T-helper 9 cell (primary cell): ENCODE results near the gene PPM1E.
"Not testable (repeated sequence)": the region's sequence is repeated elsewhere in the genome, so short reads cannot be mapped to it uniquely, and the experiment has no call there.

ENCODE experiments used
- DNase-seq: peaks from one replicate; pipeline ENCODE4 v3.0.0-alpha.2; 2020

Gene PPM1E

DNA sequence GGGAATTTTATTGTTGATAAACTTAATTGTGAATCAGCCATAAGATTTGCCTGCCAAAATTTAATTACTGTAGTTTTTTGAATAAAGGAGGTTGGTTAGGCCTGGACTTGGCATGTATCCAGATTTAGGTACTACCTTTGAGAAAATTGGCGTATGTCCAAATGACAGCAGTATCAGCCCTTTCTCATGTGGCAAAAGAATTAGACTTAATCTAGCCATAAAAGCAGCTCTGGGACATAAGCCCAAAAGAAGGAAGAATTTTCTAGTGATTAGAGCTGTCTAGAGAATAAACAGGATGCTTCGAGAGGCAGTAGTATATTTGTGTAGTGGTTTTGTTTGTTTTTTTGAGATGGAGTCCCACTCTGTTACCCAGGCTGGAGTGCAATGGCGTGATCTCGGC lies 27.7 kb downstream of the PPM1E start:
- no peak for DNase-seq

DNA sequence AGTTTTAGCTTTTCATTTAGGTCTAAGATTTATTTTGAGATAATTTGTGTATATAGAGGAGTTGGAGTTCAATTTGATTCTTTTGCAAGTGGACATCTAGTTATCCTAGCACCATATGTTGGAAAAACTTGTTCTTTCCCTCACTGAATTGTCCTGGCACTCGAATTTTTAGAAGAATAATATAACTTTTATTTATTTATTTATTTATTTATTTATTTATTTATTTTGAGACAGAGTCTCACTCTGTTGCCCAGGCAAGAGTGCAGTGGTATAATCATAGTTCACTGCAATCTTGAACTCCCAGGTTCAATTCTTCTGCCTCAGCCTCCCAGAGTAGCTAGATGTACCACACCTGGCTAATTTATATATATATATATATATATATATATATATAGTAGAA lies 29.4 kb downstream of the PPM1E start:
- no peak for DNase-seq

DNA sequence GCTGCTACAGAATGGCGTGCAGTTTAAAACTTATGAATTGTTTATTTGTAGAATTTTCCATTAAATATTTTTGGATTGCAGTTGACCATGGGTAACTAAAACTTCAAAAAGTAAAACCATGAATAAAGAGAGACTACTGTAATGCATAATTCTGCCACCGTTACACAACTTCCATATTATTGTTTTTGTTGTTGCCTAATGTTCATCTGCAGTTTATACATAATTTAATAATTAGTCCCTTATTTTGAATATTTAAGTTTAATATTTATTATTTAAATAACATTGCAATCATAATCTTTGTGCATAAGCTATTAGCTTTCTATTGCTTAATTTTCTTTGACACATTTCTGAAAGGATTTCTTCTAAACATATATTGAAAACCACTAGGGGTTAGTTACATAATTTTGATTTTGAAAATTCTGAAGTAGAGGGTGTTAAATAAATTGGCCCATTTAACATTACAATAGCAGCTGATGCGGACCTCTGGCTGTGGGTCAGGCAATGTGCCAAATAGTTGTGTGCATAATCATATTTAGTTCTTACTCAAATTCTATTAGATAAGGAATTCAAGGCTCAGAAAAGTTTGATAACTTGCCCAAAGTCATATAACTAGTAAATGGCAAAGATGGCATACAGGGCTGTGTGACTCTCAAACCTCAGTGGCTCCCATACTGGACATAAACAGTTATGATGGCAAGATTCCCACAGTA lies 31.1 kb downstream of the PPM1E start:
- no peak for DNase-seq

DNA sequence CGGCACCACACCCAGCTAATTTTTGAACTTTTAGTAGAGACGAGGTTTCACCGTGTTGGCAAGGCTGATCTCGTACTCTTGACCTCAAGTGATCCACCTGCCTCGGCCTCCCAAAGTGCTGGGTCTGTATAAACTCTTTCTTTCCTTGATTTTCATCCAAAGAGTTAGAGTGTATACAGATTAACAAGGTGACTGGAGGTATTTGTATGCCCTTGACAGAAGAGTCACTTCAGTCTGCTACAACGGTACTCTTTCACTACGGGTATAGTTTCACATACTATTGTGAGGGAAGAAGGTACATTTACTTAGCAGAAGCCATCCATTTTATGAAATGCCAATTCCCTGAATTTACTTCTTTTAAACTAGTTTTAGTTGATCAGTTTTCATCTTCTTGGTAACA lies 32.5 kb downstream of the PPM1E start:
- DNase-seq: no peak

DNA sequence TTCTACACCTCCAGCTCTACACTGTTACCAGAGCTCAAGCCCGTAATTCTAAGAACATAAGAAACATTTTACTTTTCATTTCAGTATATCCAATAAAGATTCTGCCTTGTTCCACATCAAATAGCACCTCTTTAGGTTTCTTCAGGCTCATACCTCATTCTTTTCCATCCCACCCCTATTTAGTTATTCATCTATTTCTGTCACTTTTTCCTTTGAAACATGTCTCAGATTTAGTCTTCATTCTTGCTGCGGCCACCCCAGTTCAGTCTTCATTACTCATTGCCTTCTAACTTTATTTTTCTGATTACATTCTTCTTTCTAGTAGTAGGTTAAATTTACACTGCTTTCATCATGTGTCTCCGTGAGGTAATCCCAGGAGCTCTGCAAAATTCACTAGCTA lies 33.5 kb downstream of the PPM1E start:
- no peak for DNase-seq

DNA sequence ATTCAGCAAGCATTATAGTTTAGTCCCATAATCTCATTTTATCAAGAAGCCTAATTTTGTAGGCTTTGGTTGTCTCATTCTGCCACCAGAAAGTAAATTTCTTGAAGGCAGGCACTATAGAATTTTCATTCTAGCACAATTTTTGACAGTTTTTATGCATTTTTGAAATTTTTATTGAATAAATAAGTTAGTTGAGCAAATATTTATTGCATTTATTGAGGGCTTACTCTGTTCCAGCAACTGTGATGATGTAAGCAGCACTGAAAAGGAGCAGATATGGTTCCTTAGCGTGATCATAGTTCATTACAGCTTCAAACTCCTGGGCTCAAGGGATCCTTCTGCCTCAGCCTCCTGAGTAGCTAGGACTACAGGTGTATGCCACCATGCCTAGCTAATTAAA lies 34.2 kb downstream of the PPM1E start:
- no peak for DNase-seq

DNA sequence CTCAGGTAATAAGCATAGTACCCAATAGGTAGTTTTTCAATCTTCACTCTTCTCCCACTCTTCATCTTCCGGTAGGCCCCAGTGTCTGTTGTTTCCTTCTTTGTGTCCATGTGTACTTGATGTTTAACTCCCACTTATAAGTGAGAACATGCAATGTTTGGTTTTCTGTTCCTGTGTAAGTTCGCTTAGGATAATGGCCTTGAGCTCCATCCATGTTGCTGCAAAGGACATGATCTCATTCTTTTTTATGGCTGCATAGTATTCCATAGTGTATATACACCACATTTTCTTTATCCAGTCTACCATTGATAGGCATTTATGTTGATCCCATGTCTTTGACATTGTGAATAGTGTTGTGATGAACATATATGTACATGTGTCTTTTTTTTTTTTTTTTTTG lies 38.9 kb downstream of the PPM1E start:
- DNase-seq: not testable (repeated sequence)

DNA sequence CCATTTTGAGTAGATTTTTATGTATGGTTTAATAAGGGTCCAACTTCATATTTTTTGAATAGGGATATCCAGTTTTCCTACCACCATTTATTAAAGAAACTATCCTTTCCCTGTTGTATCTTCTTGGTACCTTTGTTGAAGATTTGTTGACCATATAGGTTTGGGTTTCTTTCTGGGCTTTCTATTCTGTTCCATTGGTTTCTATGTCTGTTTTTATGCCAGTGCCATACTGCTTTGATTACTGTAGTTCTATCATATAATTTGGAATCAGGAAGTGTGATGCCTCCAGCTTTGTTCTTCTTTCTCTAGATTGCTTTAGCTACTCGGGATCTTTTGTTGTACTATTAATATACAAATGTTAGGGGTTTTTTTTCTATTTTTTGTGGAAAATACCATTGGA lies 46.5 kb downstream of the PPM1E start:
- no peak for DNase-seq

DNA sequence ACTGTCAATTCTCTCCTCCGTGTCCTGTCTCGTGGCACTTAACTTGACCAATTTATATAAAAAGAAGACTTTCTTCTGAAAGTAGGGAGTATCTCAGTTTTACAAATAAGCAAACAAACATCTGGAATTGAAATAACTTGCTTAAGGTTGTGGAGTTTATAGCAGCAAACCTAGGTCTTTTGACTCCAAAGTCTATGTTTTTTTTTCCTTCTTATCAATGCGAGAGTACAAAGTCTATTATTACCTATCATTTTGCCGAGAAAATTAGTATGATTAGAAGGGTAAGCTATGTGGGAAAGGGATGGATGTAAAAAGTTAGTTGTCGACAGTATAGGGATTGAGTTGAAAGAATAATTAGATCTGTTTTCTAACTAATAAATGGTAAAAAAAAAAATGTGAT lies 50.4 kb downstream of the PPM1E start:
- no peak for DNase-seq

DNA sequence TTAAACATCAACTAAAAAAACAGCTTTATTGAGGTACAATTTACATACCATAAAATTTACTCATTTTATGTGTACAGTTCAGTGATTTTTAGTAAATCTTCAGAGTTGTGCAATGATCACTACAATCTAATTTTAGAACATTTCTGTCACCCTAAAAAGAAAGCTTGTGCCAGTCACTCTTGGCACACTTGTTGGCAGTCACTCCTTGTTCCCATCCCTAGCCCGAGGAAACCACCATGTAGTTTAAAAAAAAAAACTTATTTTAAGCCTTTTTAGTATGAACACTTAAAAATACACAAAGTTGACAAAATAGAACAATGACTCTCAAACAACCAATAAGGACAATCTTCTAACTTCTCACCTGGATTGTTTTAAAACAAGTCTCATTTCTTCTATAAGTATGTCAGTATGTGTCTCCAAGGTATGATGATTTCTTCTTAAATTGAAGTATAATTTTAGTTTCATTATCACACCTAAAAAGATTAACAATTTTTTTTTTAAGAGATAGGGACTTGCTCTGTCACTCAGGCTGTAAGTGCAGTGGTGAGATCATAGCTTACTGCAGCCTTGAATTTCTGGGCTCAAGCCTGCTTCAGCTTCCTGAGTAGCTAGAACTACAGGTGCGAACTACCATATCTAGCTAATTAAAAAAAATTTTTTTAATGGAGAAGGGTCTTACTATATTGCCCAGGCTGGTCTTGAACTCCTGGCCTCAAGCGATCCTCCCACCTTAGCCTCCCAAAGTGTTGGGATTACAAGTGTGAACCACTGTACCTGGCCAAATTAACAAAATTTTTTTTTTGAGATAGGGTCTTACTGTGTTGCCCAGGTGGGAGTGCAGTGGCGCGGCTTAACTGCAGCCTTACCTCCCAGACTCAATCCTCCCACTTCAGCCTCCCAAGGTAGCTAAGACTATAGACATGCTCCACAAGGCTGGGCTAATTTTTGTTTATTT lies 53.2 kb downstream of the PPM1E start:
- no peak for DNase-seq

DNA sequence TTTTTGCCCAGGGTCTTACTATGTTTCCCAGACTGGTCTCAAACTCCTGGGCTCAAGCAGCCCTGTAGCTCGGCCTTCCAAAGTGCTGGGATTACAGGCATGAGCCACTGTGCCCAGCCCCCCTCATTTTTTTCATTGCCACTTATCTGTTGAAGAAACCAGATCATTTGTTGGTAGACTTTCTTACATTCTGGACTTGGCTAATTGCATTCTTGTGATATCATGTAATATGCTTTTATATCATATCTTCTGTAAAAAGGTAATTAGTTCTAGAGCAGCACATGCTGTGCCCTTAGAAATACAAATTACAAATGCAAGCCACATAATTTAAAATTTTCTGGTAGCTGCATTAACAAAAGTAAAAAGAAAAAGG lies 53.9 kb downstream of the PPM1E start:
- no peak for DNase-seq

DNA sequence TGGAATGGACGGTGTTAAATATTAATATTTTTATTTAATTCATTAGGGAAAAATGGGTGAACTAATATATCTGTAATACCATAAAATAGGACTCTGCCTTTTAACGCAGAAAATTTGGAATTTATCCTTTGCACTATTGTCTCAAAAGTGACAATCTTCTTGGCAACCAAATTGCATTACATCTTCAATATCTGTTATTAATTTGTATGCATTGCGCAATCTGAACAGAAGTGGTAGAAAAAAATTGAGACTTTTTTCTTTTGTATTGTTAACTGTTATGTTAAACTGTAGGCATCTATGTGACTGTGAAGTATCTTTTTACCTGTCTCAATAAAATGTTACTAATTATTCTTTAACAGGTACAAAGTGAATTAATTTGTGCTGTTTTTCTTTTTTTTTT lies 55.6 kb downstream of the PPM1E start:
- no peak for DNase-seq

DNA sequence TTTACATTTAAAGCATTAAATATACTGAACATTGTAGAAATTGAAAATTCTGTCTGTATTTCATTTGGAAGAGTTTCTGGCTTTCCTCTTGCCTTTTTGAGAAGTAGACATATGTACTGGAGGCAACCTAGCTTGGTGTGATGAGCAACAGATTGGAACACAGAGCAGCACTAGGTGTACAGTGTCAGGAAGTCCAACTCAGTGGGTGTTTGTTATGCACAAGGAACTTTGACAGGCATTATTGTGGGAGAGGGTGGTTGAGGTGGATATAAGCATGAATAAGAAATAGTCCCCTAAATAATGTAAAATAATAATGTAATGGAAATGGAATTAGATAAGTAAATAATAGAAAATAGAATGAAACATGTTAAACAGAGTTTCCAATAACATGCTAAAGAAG lies 58.1 kb downstream of the PPM1E start:
- no peak for DNase-seq

DNA sequence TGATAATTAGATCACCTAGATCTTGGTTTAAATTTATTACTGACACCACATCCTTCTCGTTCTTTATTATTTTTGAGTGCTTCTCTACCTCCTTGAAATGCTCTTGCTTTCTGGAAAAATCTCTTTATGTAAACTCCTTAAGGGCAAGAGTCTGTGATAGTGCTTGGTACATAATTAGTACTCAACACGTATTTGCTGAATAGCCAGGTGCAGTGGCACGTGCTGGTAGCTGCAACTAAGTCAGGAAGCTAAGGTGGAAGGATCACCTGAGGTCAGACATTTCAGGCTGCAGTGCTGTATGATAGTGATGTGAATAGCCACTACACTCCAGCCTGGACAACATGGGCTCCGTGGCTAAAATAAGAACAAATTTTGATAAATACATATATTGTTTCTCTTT lies 63.0 kb downstream of the PPM1E start:
- no peak for DNase-seq

DNA sequence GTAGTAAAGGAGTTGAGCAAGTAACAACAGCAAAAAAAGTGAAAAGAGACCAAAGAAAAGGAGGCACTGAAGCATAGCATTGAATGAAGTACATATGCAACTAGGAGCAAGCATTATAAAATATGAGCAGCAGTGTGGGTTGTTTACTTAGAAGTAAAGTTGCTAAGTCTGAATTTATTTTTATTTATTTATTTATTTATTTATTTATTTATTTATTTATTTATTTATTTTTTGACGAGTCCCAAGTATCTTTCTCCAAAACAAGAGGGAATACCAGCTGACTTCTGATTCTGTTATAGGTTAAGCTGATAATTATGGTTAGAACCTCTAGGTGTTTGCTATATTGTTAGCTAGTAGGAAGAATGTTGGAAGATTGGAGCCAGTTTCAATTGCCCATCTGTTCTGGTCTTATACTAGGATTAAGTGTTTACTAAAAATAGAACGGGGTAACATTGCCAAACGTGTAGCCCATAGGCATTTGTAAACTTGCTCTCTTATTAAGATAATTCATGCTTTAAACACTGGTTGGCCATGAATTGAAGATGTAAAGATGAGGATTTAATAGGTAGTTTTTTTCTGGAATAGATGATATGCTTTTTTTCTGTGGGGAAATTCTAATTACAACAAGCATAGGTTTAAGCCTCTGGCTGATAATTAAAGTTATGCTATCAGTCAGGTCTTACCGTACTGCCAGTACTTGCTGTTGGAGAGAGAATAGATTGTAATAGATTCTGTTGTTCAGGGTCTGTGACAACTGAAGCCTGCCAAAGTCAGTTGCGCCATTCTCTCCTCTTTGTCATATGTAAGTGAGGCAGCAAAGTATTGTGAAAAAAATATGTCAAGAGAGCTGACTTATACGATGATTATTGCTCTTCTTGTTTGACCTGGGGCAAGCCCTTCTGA lies 66.7 kb downstream of the PPM1E start:
- DNase-seq: no peak

DNA sequence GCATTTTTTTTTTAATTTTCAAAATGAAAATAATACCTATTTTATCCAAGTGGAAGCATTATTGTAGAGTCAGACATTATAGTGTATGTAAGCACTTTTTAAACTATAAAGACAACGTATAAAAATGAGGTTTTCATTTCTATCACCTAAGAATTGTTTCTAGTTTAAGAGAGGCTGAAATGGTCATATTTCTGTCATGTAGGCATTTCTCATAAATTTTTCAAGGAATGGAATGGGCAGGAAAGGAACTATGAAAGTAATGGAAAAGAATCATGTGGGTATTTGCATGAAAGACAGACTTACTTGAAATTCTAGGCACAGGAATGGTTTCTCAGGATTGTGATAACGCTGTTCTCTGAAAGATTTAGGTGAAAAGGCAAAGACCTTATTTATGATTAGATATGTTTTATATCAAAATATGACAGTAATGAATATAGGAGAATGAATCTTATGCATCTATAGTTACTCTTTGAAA lies 67.4 kb downstream of the PPM1E start:
- no peak for DNase-seq

DNA sequence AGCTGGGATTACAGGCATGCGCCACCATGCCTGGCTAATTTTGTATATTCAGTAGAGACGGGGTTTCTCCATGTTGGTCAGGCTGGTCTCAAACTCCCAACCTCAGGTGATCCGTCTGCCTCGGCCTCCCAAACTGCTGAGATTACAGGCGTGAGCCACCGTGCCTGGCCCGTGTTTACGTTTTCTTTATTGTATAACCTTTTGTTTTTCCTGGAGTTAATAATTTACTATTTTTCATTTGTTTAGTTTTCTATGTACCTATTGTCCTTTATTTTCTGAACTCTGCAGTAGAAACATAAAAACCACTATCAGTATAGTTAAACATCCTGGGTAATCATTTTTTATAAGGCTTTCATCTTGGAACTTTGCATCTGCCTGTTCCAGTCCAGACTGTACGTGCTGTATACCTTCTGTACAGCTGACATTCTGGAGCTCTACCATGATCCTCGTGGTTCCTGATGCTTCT lies 73.6 kb downstream of the PPM1E start:
- no peak for DNase-seq

DNA sequence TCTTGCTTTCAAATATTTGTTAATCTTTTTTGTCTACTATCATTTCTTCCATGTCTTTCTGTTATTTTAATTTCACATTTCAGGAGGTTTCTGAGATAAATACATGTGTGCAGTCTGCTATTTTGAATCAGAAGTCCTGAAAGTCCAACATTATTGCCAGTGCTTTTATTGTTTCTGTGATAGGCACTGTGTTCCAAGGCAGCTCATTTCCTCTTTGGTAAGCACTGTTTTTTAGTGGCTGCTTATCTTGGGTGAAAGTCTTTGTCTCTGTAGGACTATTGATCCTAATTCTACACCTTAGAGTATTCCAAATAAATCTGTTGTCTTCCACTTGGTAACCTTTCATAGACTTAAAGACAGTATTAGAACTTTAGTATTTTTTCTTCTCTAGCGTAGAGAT lies 76.1 kb downstream of the PPM1E start:
- no peak for DNase-seq

DNA sequence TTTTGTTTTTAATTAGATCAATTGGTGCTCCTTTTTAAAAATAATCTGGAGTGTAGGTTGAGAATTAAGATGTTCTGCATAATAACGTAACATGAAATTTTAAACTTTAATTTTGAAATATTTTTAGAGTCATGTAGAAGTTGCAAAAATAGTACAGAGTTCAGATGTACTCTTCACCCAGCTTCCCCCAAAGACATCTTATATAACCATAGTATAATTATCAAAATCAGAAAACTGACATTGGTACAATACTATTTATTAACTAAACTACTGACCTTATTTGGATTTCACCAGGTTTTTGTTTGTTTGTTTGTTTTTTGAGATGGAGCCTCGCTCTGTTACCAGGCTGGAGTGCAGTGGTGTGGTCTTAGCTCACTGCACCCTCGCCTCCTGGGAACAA lies 76.9 kb downstream of the PPM1E start:
- DNase-seq: no peak

DNA sequence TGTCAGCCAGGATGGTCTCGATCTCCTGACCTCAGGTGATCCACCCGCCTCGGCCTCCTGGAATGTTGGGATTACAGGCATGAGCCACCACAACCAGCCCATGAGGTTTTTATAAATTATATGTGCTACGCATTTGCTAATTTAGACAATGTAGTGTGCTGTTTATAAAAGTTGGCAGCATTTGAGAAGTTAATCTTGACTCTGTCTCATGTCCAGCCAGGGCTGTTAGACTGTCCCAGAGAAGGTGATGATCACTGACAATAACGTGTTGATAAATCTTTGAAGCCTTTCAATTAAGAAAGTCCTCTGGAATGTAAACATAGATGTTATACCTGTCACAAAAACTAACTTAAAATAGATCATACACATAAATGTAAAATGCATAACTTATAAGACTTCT lies 82.0 kb downstream of the PPM1E start:
- no peak for DNase-seq

DNA sequence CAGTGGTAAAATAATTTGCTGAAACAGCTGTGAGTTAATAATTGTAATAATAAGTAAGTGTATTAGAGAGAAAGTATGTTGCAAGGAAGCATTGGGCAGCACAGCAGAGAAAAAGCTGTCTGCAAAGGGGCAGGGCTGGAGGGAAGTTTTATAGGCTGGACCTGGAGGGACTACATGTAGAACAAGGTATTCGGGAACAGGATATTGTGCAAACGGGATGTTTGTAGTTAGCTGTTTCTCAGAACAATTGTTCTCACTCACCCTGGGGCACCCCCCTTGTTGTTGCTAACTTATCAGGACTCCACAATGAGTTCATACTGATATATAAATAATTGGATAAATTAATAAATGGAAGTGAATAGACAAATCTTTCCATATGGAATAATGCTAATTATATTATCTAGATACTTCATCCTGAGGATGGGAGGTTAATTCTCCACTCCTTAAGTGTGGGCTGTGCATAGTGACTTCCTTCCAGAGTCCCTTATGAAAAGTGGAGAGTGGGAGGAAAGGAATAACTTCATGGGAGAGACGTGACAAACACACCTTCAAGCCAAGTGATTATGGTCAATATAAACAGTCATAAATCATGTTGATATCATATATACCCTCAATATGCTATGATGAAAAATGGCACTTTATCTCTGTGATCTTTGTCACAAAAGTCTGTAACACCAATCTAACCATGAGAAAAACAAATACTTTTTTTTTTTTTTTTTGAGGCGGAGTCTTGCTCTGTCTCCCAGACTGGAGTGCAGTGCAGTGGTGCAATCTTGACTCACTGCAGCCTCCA lies 85.4 kb downstream of the PPM1E start:
- no peak for DNase-seq

DNA sequence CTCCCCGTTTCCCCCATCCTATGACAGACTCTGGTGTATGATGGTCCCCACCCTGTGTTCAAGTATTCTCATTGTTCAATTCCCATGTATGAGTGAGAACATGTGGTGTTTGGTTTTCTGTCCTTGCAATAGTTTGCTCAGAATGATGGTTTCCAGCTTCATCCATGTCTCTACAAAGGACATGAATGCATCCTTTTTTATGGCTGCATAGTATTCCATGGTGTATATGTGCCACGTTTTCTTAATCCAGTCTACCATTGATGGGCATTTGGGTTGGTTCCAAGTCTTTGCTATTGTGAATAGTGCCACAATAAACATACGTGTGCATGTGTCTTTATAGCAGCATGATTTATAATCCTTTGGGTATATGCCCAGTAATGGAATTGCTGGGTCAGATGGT lies 90.8 kb downstream of the PPM1E start:
- not testable (repeated sequence) for DNase-seq
